ENCODE measurements around the gene A1CF. TPM values are rescaled to one million over a fixed set of nuclear protein-coding genes. Genes with fewer than 3 reads are reported as not detected.

The A1CF gene
- 0.03 to 0.13 TPM (median 0.05 TPM) in 5 replicates for total RNA-seq (2022; extraction: Qiagen RNA extraction)

GRCh38 chr10:50885097-50885859 lies at the start of gene A1CF:
TSS of gene A1CF (minus strand) at chr10:50885627. CDS start at chr10:50859940, 25,687 bp downstream.

Other genes starting within 250 kb of the A1CF start
- gene ASAH2B, start 145.7 kb downstream of the A1CF start, total RNA-seq (2022; extraction: Qiagen RNA extraction), result 3.5 to 4.8 TPM (median 3.8 TPM) in 5 replicates
- gene PRKG1, start 188.9 kb upstream of the A1CF start, total RNA-seq (2022; extraction: Qiagen RNA extraction), result 0.01 to 0.02 TPM (median 0.01 TPM) in 3 of 5 replicates, not detected in the others